Subcutaneous abdominal adipose tissue (tissue), 5 donors: Measurements from ENCODE around the gene RBM15.

Source experiments
- H3K27ac ChIP-seq: one replicate; pipeline ENCODE4 v1.7.0; 2013; ENCODE audit warnings: low read depth, mild to moderate bottlenecking, inconsistent platforms, low read length, moderate library complexity
- H3K27me3 ChIP-seq, 5 donors: one replicate each; pipeline ENCODE4 v1.7.0; 2013; ENCODE audit warnings: low read length in 5 of 5, inconsistent platforms in 1 of 5; ENCODE audit not compliant: control insufficient read depth in 5 of 5, insufficient read depth in 4 of 5
- H3K36me3 ChIP-seq, 5 donors: one replicate each; pipeline ENCODE4 v1.7.0; 2013; ENCODE audit warnings: low read length in 5 of 5; ENCODE audit not compliant: control insufficient read depth in 5 of 5, insufficient read depth in 5 of 5
- H3K4me1 ChIP-seq, 5 donors: one replicate each; pipeline ENCODE4 v1.7.0; 2013; ENCODE audit warnings: low read length in 5 of 5, mild to moderate bottlenecking in 3 of 5, moderate library complexity in 1 of 5; ENCODE audit not compliant: control insufficient read depth in 5 of 5, insufficient read depth in 5 of 5
- H3K4me3 ChIP-seq, 5 donors: one replicate each; pipeline ENCODE4 v1.7.0; 2013; ENCODE audit warnings: low read length in 5 of 5, low read depth in 1 of 5
- H3K9ac ChIP-seq, 5 donors: one replicate each; pipeline ENCODE4 v1.7.0; 2013; ENCODE audit warnings: low read length in 5 of 5, mild to moderate bottlenecking in 4 of 5, moderate library complexity in 3 of 5
- H3K9me3 ChIP-seq, 5 donors: one replicate each; pipeline ENCODE4 v1.7.0; 2013; ENCODE audit warnings: low read length in 5 of 5; ENCODE audit not compliant: control insufficient read depth in 5 of 5
- donor health status: healthy.
- donor health status: healthy.
- donor health status: healthy.
- donor health status: healthy.
- donor health status: healthy.

RBM15 gene

GRCh38 chr1:110370827-110371226 is 31.6 kb downstream of the RBM15 start:
- no peak overlapping the region for H3K4me3 ChIP-seq
- H3K9me3 ChIP-seq, result no peaks in the 10 kb centered on the region
- peaks cover 0 to 10% (median 0%) of the 10 kb centered on the region in 5 donors for H3K4me1 ChIP-seq
- H3K9ac ChIP-seq, result no peak overlapping the region
- H3K27me3 ChIP-seq, result no peaks in the 10 kb centered on the region
- H3K36me3 ChIP-seq, result peaks cover 8 to 26% (median 17%) of the 10 kb centered on the region in 5 donors
- H3K27ac ChIP-seq, result no peak overlapping the region

GRCh38 chr1:110375490-110375889 is 36.3 kb downstream of the RBM15 start:
- no peaks in the 10 kb centered on the region for H3K9me3 ChIP-seq
- H3K27me3 ChIP-seq, result no peaks in the 10 kb centered on the region
- H3K36me3 ChIP-seq, result peaks cover 18 to 38% (median 31%) of the 10 kb centered on the region in 5 donors

GRCh38 chr1:110380672-110381283 is 41.6 kb downstream of the RBM15 start:
- peak overlapping the region in 1 of 5 donors; percentile 33 for H3K9ac ChIP-seq
- H3K36me3 ChIP-seq, result peaks cover 17 to 25% (median 23%) of the 10 kb centered on the region in 5 donors
- peaks cover 2 to 29% (median 20%) of the 10 kb centered on the region in 5 donors for H3K4me1 ChIP-seq
- no peaks in the 10 kb centered on the region for H3K27me3 ChIP-seq
- peak overlapping the region in 1 of 5 donors; percentile 11 for H3K4me3 ChIP-seq
- H3K9me3 ChIP-seq, result no peaks in the 10 kb centered on the region
- H3K27ac ChIP-seq, result peak overlapping the region; percentile 78

More at GRCh38 chr1:110375490-110375889, 36.3 kb downstream of the RBM15 start:
- H3K4me1 ChIP-seq, result peaks cover 0 to 10% (median 4%) of the 10 kb centered on the region in 5 donors
- no peak overlapping the region for H3K4me3 ChIP-seq
- peak overlapping the region; percentile 23 for H3K27ac ChIP-seq
- H3K9ac ChIP-seq, result peak overlapping the region in 1 of 5 donors; percentile 40

- H3K36me3 ChIP-seq, result peaks cover 2 to 13% (median 8%) of the 10 kb centered on the region in 5 donors
- H3K4me1 ChIP-seq, result peaks cover 2 to 29% (median 20%) of the 10 kb centered on the region in 5 donors
- H3K27ac ChIP-seq, result peak overlapping the region; percentile 19
- peak overlapping the region in 2 of 5 donors; percentile 46 to 60 for H3K9ac ChIP-seq
- no peaks in the 10 kb centered on the region for H3K27me3 ChIP-seq
- peak overlapping the region in 3 of 5 donors; percentile 6 to 42 (median 29) for H3K4me3 ChIP-seq
- no peaks in the 10 kb centered on the region for H3K9me3 ChIP-seq
Observed at GRCh38 chr1:110383251-110383990, 44.2 kb downstream of the RBM15 start.

- Histone ChIP-seq H3K9ac (no peak overlapping the region), H3K4me1 (peaks cover 2 to 39% (median 29%) of the 10 kb centered on the region in 5 donors), H3K36me3 (peaks cover 0 to 10% (median 3%) of the 10 kb centered on the region in 5 donors), H3K9me3 (no peaks in the 10 kb centered on the region), H3K27me3 (no peaks in the 10 kb centered on the region), H3K4me3 (no peak overlapping the region), H3K27ac (no peak overlapping the region)
Observed at GRCh38 chr1:110384581-110385321, 45.6 kb downstream of the RBM15 start.

- no peak overlapping the region for H3K9ac ChIP-seq
- no peak overlapping the region for H3K27ac ChIP-seq
Observed at GRCh38 chr1:110385369-110385768, 46.2 kb downstream of the RBM15 start.

GRCh38 chr1:110387048-110387754 is 48.0 kb downstream of the RBM15 start:
- H3K4me3 ChIP-seq, result no peak overlapping the region
- H3K9me3 ChIP-seq, result no peaks in the 10 kb centered on the region
- H3K4me1 ChIP-seq, result peaks cover 0 to 39% (median 29%) of the 10 kb centered on the region in 5 donors
- no peaks in the 10 kb centered on the region for H3K27me3 ChIP-seq
- H3K27ac ChIP-seq, result peak overlapping the region; percentile 25
- H3K36me3 ChIP-seq, result peaks cover 0 to 10% (median 3%) of the 10 kb centered on the region in 5 donors
- no peak overlapping the region for H3K9ac ChIP-seq

More at GRCh38 chr1:110385369-110385768, 46.2 kb downstream of the RBM15 start:
- H3K4me1 ChIP-seq, result peaks cover 2 to 37% (median 28%) of the 10 kb centered on the region in 5 donors
- no peaks in the 10 kb centered on the region for H3K9me3 ChIP-seq
- H3K4me3 ChIP-seq, result no peak overlapping the region
- H3K27me3 ChIP-seq, result no peaks in the 10 kb centered on the region
- H3K36me3 ChIP-seq, result peaks cover 0 to 10% (median 3%) of the 10 kb centered on the region in 5 donors

- H3K4me1 ChIP-seq, result peaks cover 3 to 37% (median 28%) of the 10 kb centered on the region in 5 donors
- H3K9me3 ChIP-seq, result no peaks in the 10 kb centered on the region
- peak overlapping the region in 2 of 5 donors; percentile 30 to 52 for H3K9ac ChIP-seq
- H3K27me3 ChIP-seq, result no peaks in the 10 kb centered on the region
- peak overlapping the region in 3 of 5 donors; percentile 3 to 13 (median 4) for H3K4me3 ChIP-seq
- H3K36me3 ChIP-seq, result peaks cover under 1 to 17% (median 2%) of the 10 kb centered on the region in 5 donors
- H3K27ac ChIP-seq, result peak overlapping the region; percentile 48
Observed at GRCh38 chr1:110390096-110390495, 50.9 kb downstream of the RBM15 start.

GRCh38 chr1:110390692-110391245 is 51.6 kb downstream of the RBM15 start, which contains the start of gene SLC16A4:
SLC16A4 (minus strand) TSS chr1:110391026; CDS start chr1:110389323, 1,703 bp downstream.
- no peaks in the 10 kb centered on the region for H3K9me3 ChIP-seq
- H3K4me3 ChIP-seq, result peak within 1 kb of the TSS in 4 of 5 donors; percentile 3 to 24 (median 8)
- peaks cover 3 to 37% (median 28%) of the 10 kb centered on the region in 5 donors for H3K4me1 ChIP-seq
- H3K9ac ChIP-seq, result peak within 1 kb of the TSS in 2 of 5 donors; percentile 30 to 52
- no peaks in the 10 kb centered on the region for H3K27me3 ChIP-seq
- H3K36me3 ChIP-seq, result peaks cover 2 to 18% (median 4%) of the 10 kb centered on the region in 5 donors
- H3K27ac ChIP-seq, result peak within 1 kb of the TSS; percentile 48
